OCI-LY1 (cell line): Measurements from ENCODE around the gene PXDC1.

Experiments
- H2AFZ ChIP-seq: fragments of 200-600 bp; sonication (generic), shearing (Covaris generic); 2 replicates; pipeline ENCODE4 v1.6.0; 2014; ENCODE audit warnings: antibody characterized with exemption, mild to moderate bottlenecking, low read length
- H3F3A ChIP-seq: fragments of 200-600 bp; sonication (generic), shearing (Covaris generic); 2 replicates; pipeline ENCODE4 v1.6.0; 2014; ENCODE audit warnings: mild to moderate bottlenecking, antibody characterized with exemption, low read length, moderate library complexity; ENCODE audit not compliant: insufficient read depth
- H3K27ac ChIP-seq: fragments of 200-600 bp; sonication (generic); 2 replicates; pipeline ENCODE4 v1.5.1; 2014; ENCODE audit warnings: low read length, mixed run types, mild to moderate bottlenecking, low read depth; ENCODE audit not compliant: poor library complexity, severe bottlenecking
- H3K27me3 ChIP-seq: fragments of 200-600 bp; sonication (generic); 2 replicates; pipeline ENCODE4 v1.6.0; 2014; ENCODE audit warnings: antibody characterized with exemption, mild to moderate bottlenecking, low read length, moderate library complexity; ENCODE audit not compliant: insufficient read depth
- H3K36me3 ChIP-seq: fragments of 200-600 bp; sonication (generic); 2 replicates; pipeline ENCODE4 v1.6.1; 2014; ENCODE audit warnings: mild to moderate bottlenecking, antibody characterized with exemption, low read length, moderate library complexity, mixed read lengths; ENCODE audit not compliant: insufficient read depth
- H3K4me1 ChIP-seq: fragments of 200-600 bp; sonication (generic); 2 replicates; pipeline ENCODE4 v1.5.1; 2014; ENCODE audit warnings: mild to moderate bottlenecking, low read length, moderate library complexity; ENCODE audit not compliant: insufficient read depth, severe bottlenecking
- H3K4me2 ChIP-seq: fragments of 200-600 bp; sonication (generic), shearing (Covaris generic); 2 replicates; pipeline ENCODE4 v1.6.1; 2014; ENCODE audit warnings: low read length
- H3K4me3 ChIP-seq: fragments of 200-600 bp; sonication (generic); 2 replicates; pipeline ENCODE4 v1.5.1; 2014; ENCODE audit warnings: low read length, low read depth, mild to moderate bottlenecking, mixed read lengths; ENCODE audit not compliant: poor library complexity, severe bottlenecking
- H3K79me2 ChIP-seq: fragments of 200-600 bp; shearing (Covaris generic); 2 replicates; pipeline ENCODE4 v1.6.1; 2016; ENCODE audit warnings: mixed run types, low read length, mixed read lengths; ENCODE audit not compliant: insufficient read depth
- H3K9ac ChIP-seq: fragments of 200-600 bp; sonication (generic), shearing (Covaris generic); 2 replicates; pipeline ENCODE4 v1.6.1; 2014; ENCODE audit warnings: mild to moderate bottlenecking, low read length, mixed read lengths
- H3K9me2 ChIP-seq: fragments of 200-600 bp; sonication (generic), shearing (Covaris generic); 2 replicates; pipeline ENCODE4 v1.6.1; 2014; ENCODE audit warnings: low read depth, mild to moderate bottlenecking, low read length, mixed read lengths
- H3K9me3 ChIP-seq: fragments of 200-600 bp; shearing (Covaris generic); 2 replicates; pipeline ENCODE4 v1.6.1; 2014; ENCODE audit warnings: low read length, mixed read lengths
- H4K20me1 ChIP-seq: fragments of 200-600 bp; sonication (generic), shearing (Covaris generic); 2 replicates; pipeline ENCODE4 v1.6.0; 2016; ENCODE audit warnings: mild to moderate bottlenecking, low read length; ENCODE audit not compliant: insufficient read depth
- CTCF ChIP-seq: fragments of 200-600 bp; sonication (generic), shearing (Covaris generic); IDR thresholded peaks from 2 replicates; pipeline ENCODE4 v1.5.1; 2017; ENCODE audit warnings: mild to moderate bottlenecking, antibody characterized with exemption, low read length, moderate library complexity, mixed read lengths
- EZH2 ChIP-seq: fragments of 200-600 bp; sonication (generic), shearing (Covaris generic); IDR thresholded peaks from 2 replicates; pipeline ENCODE4 v1.8.0; 2017; ENCODE audit warnings: borderline replicate concordance, mixed run types, mild to moderate bottlenecking, antibody characterized with exemption, low read length, moderate library complexity, mixed read lengths

The PXDC1 gene

DNA sequence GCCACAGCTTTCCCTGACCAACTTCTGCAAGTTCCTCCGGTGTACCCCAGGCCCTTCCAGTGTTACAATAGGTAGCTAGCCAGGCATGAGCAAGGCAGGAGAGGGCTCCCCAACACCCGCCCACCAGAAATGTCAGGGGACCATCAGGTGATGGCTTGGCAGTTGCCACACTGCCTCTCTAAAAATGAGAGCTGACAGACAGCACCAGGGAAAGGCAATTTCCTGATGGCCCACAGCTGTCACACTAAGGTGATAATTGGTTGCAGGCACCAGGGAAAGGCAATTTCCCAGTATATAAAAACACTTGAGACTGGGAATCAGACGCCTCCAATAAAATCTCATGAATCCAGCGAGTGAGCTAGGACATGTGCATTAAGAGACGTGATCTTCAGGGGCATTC is 49.9 kb downstream of the PXDC1 start:
- Histone ChIP-seq H3K27me3 (peaks cover 3% of the 10 kb centered on the region; the same call in 1 of the 2 replicates), H3K9me3 (no peaks in the 10 kb centered on the region), H3K4me3 (no peak overlapping the region), H4K20me1 (no peaks in the 10 kb centered on the region), H3K79me2 (no peaks in the 10 kb centered on the region), H3K9me2 (no peaks in the 10 kb centered on the region), H3K4me1 (no peaks in the 10 kb centered on the region), H3F3A (no peaks in the 10 kb centered on the region), H3K9ac (no peak overlapping the region), H3K36me3 (no peaks in the 10 kb centered on the region), H3K4me2 (no peak overlapping the region), H2AFZ (no peak overlapping the region), H3K27ac (no peak overlapping the region)
- TF ChIP-seq EZH2 (no peak), CTCF (no peak)

DNA sequence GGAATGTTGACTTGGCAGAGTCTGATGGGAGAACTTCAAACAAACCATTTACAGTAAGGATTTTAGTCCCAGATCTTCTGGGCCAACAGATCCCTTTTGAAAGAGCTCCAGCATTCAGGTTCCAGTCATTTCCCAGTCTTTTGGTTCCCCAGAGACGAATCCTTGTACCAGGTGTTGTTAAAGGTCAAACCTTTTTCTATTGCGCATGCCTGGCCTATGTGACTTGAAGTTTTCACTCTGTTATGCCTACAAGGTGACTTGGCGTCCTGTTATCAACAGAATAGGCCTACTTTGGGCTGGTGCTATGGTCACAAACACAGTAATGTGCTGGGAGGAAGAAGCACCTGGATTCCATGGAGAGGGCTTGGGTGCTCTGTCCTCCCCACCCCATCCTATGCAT is 52.3 kb downstream of the PXDC1 start:
- Histone ChIP-seq H3K4me3 (no peak overlapping the region), H2AFZ (no peak overlapping the region), H3K36me3 (no peaks in the 10 kb centered on the region), H3K27me3 (no peaks in the 10 kb centered on the region), H3K9me2 (no peaks in the 10 kb centered on the region), H3K4me2 (no peak overlapping the region), H3K4me1 (no peaks in the 10 kb centered on the region), H3K9me3 (no peaks in the 10 kb centered on the region), H3K9ac (no peak overlapping the region), H4K20me1 (no peaks in the 10 kb centered on the region), H3K27ac (no peak overlapping the region), H3F3A (no peaks in the 10 kb centered on the region), H3K79me2 (no peaks in the 10 kb centered on the region)
- TF ChIP-seq EZH2 (no peak), CTCF (no peak)

- H2AFZ ChIP-seq: no peak overlapping the region
- H3K36me3 ChIP-seq: no peaks in the 10 kb centered on the region
- H3K27ac ChIP-seq: no peak overlapping the region
- no peaks in the 10 kb centered on the region for H3K4me1 ChIP-seq
- H3K4me3 ChIP-seq: no peak overlapping the region
- no peaks in the 10 kb centered on the region for H3K9me2 ChIP-seq
- H3K79me2 ChIP-seq: no peaks in the 10 kb centered on the region
- H3K4me2 ChIP-seq: no peak overlapping the region
- no peaks in the 10 kb centered on the region for H3K9me3 ChIP-seq
- H3K27me3 ChIP-seq: no peaks in the 10 kb centered on the region
- H4K20me1 ChIP-seq: no peaks in the 10 kb centered on the region
- TF ChIP-seq CTCF (no peak), EZH2 (no peak)
- no peak overlapping the region for H3K9ac ChIP-seq
- no peaks in the 10 kb centered on the region for H3F3A ChIP-seq
Observed at GRCh38 chr6:3698021-3698420, 53.5 kb downstream of the PXDC1 start.
